Endothelial cell of umbilical vein (primary cell): ENCODE results near the gene WDR26. TPM values are rescaled to one million over a fixed set of nuclear protein-coding genes. Genes with fewer than 3 reads are reported as not detected.
"Not testable (repeated sequence)": the region's sequence is repeated elsewhere in the genome, so short reads cannot be mapped to it uniquely, and the experiment has no call there.

ENCODE experiments used
- BruUV-seq: library from RNA; stranded (reverse); fragments of 400-500 nt; replicated peaks from 2 replicates; lab custom pipeline; 2021; lab: Mats Ljungman, UMichigan
- CTCF ChIA-PET: fragments of 300-600, 350-600 bp; sonication (Branson Sonifier 250); formaldehyde crosslinking; loops from one replicate; lab custom pipeline; 2021; ENCODE audit warnings: antibody characterized with exemption, inconsistent platforms; lab: Charles Lee
- POLR2A ChIA-PET: fragments of 300-600, 350-600 bp; sonication (Branson Sonifier 250); formaldehyde crosslinking; loops from one replicate; lab custom pipeline; 2021; ENCODE audit warnings: antibody characterized with exemption, inconsistent platforms; lab: Charles Lee
- DNase-seq: peaks from one replicate; pipeline ENCODE4 v3.0.0-alpha.2; 2011; ENCODE audit warnings: low read depth, low spot score
- FAIRE-seq: peaks from 2 replicates; lab custom pipeline; 2011; peaks lifted over from hg19 to GRCh38; lab: Jason Lieb, UNC
- H2AFZ ChIP-seq: 2 replicates; pipeline ENCODE4 v1.6.0; 2012; ENCODE audit warnings: low read depth, low read length, control low read depth, inconsistent platforms
- H3K27ac ChIP-seq: 2 replicates; pipeline ENCODE4 v1.5.1; 2011; ENCODE audit warnings: low read depth, mild to moderate bottlenecking, control low read depth, low read length, moderate library complexity; ENCODE audit not compliant: insufficient read depth
- H3K27me3 ChIP-seq, 2 experiments: 2 replicates each; pipeline versions ENCODE4 v1.6.0 to v1.6.1; 2011; ENCODE audit warnings: low read length in 2 of 2, mixed read lengths in 1 of 2; ENCODE audit not compliant: control insufficient read depth in 2 of 2, insufficient read depth in 2 of 2
- H3K36me3 ChIP-seq, 2 experiments: 2 replicates in 1 of 2; 3 replicates in 1 of 2; pipeline ENCODE4 v1.5.1; 2011; ENCODE audit warnings: low read length in 2 of 2, mild to moderate bottlenecking in 1 of 2, moderate library complexity in 1 of 2; ENCODE audit not compliant: control insufficient read depth in 2 of 2, insufficient read depth in 2 of 2; ENCODE audit errors: extremely low read depth in 1 of 2
- H3K4me1 ChIP-seq: 3 replicates; pipeline ENCODE4 v1.5.1; 2011; ENCODE audit warnings: mild to moderate bottlenecking, low read length; ENCODE audit not compliant: control insufficient read depth, insufficient read depth; ENCODE audit errors: extremely low read depth
- H3K4me2 ChIP-seq: 2 replicates; pipeline ENCODE4 v1.6.1; 2011; ENCODE audit warnings: low read length, control low read depth, mixed read lengths; ENCODE audit not compliant: insufficient read depth
- H3K4me3 ChIP-seq, 3 experiments: fragments of 200-600 bp in 1 of 3; sonication (generic), shearing (Covaris generic) in 1 of 3; replicated peaks in 1 of 3; 2 replicates each; pipeline ENCODE4 v1.5.1; 2011 to 2016; ENCODE audit warnings: control low read depth in 3 of 3, low read length in 3 of 3, mild to moderate bottlenecking in 2 of 3, inconsistent platforms in 1 of 3, low read depth in 1 of 3, moderate library complexity in 1 of 3; ENCODE audit not compliant: insufficient read depth in 1 of 3
- H3K79me2 ChIP-seq: 2 replicates; pipeline ENCODE4 v1.6.0; 2012; ENCODE audit warnings: low read length, inconsistent platforms; ENCODE audit not compliant: control insufficient read depth, insufficient read depth
- H3K9ac ChIP-seq: replicated peaks from 2 replicates; pipeline ENCODE3; 2011; ENCODE audit warnings: low read length, control low read depth; ENCODE audit not compliant: insufficient read depth; ENCODE audit errors: extremely low read depth
- H3K9me1 ChIP-seq: replicated peaks from 3 replicates; pipeline ENCODE4 v1.6.0; 2011; ENCODE audit warnings: mild to moderate bottlenecking, low read length; ENCODE audit not compliant: control insufficient read depth, insufficient read depth; ENCODE audit errors: extremely low read depth
- H3K9me3 ChIP-seq: replicated peaks from 2 replicates; pipeline ENCODE4 v1.5.1; 2012; ENCODE audit warnings: low read length, inconsistent platforms; ENCODE audit not compliant: control insufficient read depth, insufficient read depth
- H4K20me1 ChIP-seq: replicated peaks from 2 replicates; pipeline ENCODE3; 2011; ENCODE audit warnings: mild to moderate bottlenecking, low read length; ENCODE audit not compliant: control insufficient read depth, insufficient read depth; ENCODE audit errors: extremely low read depth
- dilution Hi-C: fragments of 300-500 bp; cut with MboI; formaldehyde crosslinking; loops from one replicate; pipeline ENCODE4 v1.15.0; 2019; ENCODE audit warnings: low sequenced_read_pairs; ENCODE audit not compliant: extremely low pct_ligation_motif_present
- intact Hi-C: fragments of 100-400 bp; cut with micrococcal nuclease; formaldehyde crosslinking; loops from one replicate; pipeline ENCODE4 v1.10.0; 2022
- polyA plus RNA-seq, 4 experiments: library from polyadenylated mRNA; depleted of rRNA in 3 of 4; stranded (reverse) in 3 of 4; unstranded in 1 of 4; fragments of >200 nt; gene quantifications; 2 replicates each; pipeline versions ENCODE4 v1.2.1 to v1.2.3, GENCODE V29; 2011 to 2012; ENCODE audit warnings: missing spikeins in 1 of 4
- total RNA-seq: library from RNA; stranded (reverse); gene quantifications from 2 replicates; pipeline ENCODE4 v1.2.3, GENCODE V29; 2021
- TF ChIP-seq, protein P1 (sequence below): IDR thresholded peaks from 2 replicates; pipeline ENCODE4 v1.6.1; 2011; ENCODE audit not compliant: insufficient read depth, insufficient read length

Gene WDR26
- total and polyA plus RNA-seq, 2 donors (not counting 3 experiments of a cell fraction or from before 2014, with no cell fraction given) = 26.7 to 92.4 TPM

DNA sequence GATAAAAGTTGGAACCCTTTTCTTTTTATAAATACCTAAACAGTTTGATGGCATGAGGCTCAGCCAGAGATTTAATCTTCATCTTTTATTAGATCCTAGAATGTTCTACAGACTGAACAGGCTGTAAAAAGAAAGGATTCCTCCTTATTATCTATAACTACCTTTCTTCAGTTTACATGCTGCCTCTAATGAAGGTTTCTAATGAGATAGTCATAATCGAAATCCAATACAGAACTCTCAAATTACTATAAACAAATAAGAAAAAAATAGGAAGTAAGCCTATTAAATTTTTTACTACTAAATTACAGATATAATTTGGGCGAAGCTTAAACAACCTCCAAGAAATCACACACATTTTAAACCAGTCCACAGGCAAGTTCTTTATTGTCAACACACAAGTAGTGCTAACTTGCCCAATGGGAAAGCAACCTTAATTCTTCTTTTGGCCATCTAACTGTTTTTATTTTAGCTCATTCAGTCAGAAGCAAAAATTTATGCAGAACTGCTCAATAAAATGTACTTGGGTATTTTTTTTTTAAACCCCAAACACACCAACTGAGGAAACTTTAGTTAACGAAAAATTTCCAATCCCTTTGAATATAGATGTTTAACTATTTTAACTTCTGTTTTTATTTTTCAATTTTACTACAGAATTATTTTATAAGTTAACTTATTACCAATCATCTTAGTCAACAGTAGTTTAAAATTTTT, 4.8 kb downstream of the WDR26 start:
- TF ChIP-seq, protein P1, sequence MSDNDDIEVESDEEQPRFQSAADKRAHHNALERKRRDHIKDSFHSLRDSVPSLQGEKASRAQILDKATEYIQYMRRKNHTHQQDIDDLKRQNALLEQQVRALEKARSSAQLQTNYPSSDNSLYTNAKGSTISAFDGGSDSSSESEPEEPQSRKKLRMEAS = no peak
- ChIA-PET CTCF (interaction anchor here (0.9 to 7.4 kb wide), 8 partner anchors 13 to 493 kb away, joined by 3 to 92 read pairs (median 4); no protein-coding TSS in a partner anchor), POLR2A (interaction anchor here (0.7 kb wide), 1 partner anchor 21 kb away, joined by 3 read pairs; no protein-coding TSS in a partner anchor)
- Histone ChIP-seq H3K79me2 (peaks cover 68% of the 10 kb centered on the region), H4K20me1 (peaks cover 3% of the 10 kb centered on the region), H3K36me3 (peaks cover 0 to 11% of the 10 kb centered on the region in 2 experiments), H3K27me3 (no peaks in the 10 kb centered on the region), H3K9ac (peak overlapping the region; percentile 37), H3K9me1 (no peaks in the 10 kb centered on the region), H3K27ac (peak overlapping the region; percentile 63), H3K4me1 (peaks cover 43% of the 10 kb centered on the region), H3K4me2 (peak overlapping the region; percentile 97), H3K4me3 (peak overlapping the region in 1 of 3 experiments; percentile 51), H2AFZ (no peak overlapping the region), H3K9me3 (no peaks in the 10 kb centered on the region)
- DNase-seq (no peak), FAIRE-seq (no peak)
- intact Hi-C loops = loop anchor here (5.0 kb wide), 2 partner anchors 72 to 722 kb away; partner anchors contain the start of gene CNIH4
- dilution Hi-C loops = no loop called here
- no TSS peak for BruUV-seq

DNA sequence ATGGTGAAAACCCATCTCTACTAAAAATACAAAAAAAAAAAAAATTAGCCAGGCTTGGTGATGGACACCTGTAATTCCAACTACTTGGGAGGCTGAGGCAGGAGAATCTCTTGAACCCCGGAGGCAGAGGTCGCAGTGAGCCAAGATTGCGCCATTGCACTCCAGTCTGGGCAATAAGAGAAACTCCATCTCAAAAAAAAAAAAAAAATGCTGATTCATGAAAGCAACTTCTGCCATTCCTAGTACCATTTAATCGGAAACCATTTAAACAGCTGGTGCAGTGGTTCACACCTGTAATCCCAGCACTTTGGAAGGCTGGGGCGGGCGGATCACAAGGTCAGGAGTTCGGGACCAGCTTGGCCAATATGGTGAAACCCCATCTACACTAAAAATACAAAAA, 5.9 kb downstream of the WDR26 start:
- Histone ChIP-seq H3K36me3 (peaks cover 2 to 20% of the 10 kb centered on the region in 2 experiments), H3K4me1 (peaks cover 43% of the 10 kb centered on the region), H3K79me2 (peaks cover 66% of the 10 kb centered on the region)
- H3K4me3 ChIP-seq, BruUV-seq, H3K9ac ChIP-seq, H4K20me1 ChIP-seq, intact Hi-C loops, FAIRE-seq, H3K9me1 ChIP-seq, dilution Hi-C loops, H3K27me3 ChIP-seq, H3K4me2 ChIP-seq, H3K27ac ChIP-seq, H3K9me3 ChIP-seq, H2AFZ ChIP-seq, DNase-seq: not testable (repeated sequence)
- POLR2A ChIA-PET = interaction anchor here (0.7 kb wide), 1 partner anchor 194 kb away, joined by 3 read pairs; no protein-coding TSS in a partner anchor
- CTCF ChIA-PET = interaction anchor here (1.0 to 3.3 kb wide), 2 partner anchors 28 to 494 kb away, joined by 3 to 26 read pairs; no protein-coding TSS in a partner anchor
